NCI-H748 (cell line): ENCODE data around the gene CKAP4.
A peak's percentile ranks its signal among the peaks of the same experiment; 100 is the strongest.

Source experiments
- DNase-seq: peaks from one replicate; lab custom pipeline; 2025; ENCODE audit not compliant: unreplicated experiment; lab: John Stamatoyannopoulos, UW

Gene CKAP4

GRCh38 chr12:106205208-106206069, 42.4 kb downstream of the CKAP4 start:
- peak; percentile 62 for DNase-seq

- no peak for DNase-seq
Observed at GRCh38 chr12:106204312-106204711, 43.5 kb downstream of the CKAP4 start.

- DNase-seq: no peak
Observed at GRCh38 chr12:106197906-106198623, 49.8 kb downstream of the CKAP4 start.

GRCh38 chr12:106195621-106196027, 52.2 kb downstream of the CKAP4 start:
- DNase-seq: no peak

- no peak for DNase-seq
Observed at GRCh38 chr12:106194351-106194750, 53.5 kb downstream of the CKAP4 start.

GRCh38 chr12:106193394-106194215, 54.2 kb downstream of the CKAP4 start:
- no peak for DNase-seq

GRCh38 chr12:106192659-106193393, 55.0 kb downstream of the CKAP4 start:
- no peak for DNase-seq

GRCh38 chr12:106190581-106190980, 57.2 kb downstream of the CKAP4 start:
- no peak for DNase-seq

- no peak for DNase-seq
Observed at GRCh38 chr12:106189341-106189740, 58.5 kb downstream of the CKAP4 start.

- no peak for DNase-seq
Observed at GRCh38 chr12:106188256-106188655, 59.6 kb downstream of the CKAP4 start.
